Activated CD4-positive, alpha-beta memory T cell treated with anti-CD3 and anti-CD28 coated beads for 36 hours (primary cell): Measurements from ENCODE around the gene POLR1A. TPM values are rescaled to one million over a fixed set of nuclear protein-coding genes. Genes with fewer than 3 reads are reported as not detected.
A peak's percentile ranks its signal among the peaks of the same experiment; 100 is the strongest.

Source experiments
- CTCF ChIA-PET: fragments of 350-600 bp; sonication (Branson Sonifier 250); formaldehyde crosslinking; loops from one replicate; lab custom pipeline; 2021; ENCODE audit warnings: antibody characterized with exemption, inconsistent platforms; lab: Charles Lee
- POLR2A ChIA-PET: fragments of 350-600 bp; sonication (Branson Sonifier 250); formaldehyde crosslinking; loops from one replicate; lab custom pipeline; 2021; ENCODE audit warnings: antibody characterized with exemption; lab: Charles Lee
- DNase-seq: peaks from one replicate; pipeline ENCODE4 v3.0.0-alpha.2; 2020
- H3K27ac Mint-ChIP-seq: one replicate; pipeline ENCODE4 v1.8.0; 2021; ENCODE audit warnings: mixed read lengths
- H3K27me3 Mint-ChIP-seq: one replicate; pipeline ENCODE4 v1.8.0; 2021; ENCODE audit warnings: mixed read lengths
- H3K36me3 Mint-ChIP-seq: one replicate; pipeline ENCODE4 v1.8.0; 2021; ENCODE audit warnings: mixed read lengths
- H3K4me1 Mint-ChIP-seq: one replicate; pipeline ENCODE4 v1.8.0; 2021; ENCODE audit warnings: low read depth, mixed read lengths
- H3K4me3 Mint-ChIP-seq: one replicate; pipeline ENCODE4 v1.8.0; 2021; ENCODE audit warnings: mild to moderate bottlenecking, mixed read lengths
- H3K9me3 Mint-ChIP-seq: one replicate; pipeline ENCODE4 v1.8.0; 2021; ENCODE audit warnings: mixed read lengths
- intact Hi-C: fragments of 100-400 bp; cut with micrococcal nuclease; formaldehyde crosslinking; loops from one replicate; pipeline ENCODE4 v1.15.1; 2023
- total RNA-seq, 2 experiments: library from RNA; stranded (reverse); gene quantifications; one replicate each; pipeline ENCODE4 v1.2.3, GENCODE V29; 2021

The POLR1A gene
- total RNA-seq, 2 experiments from 2014 or later = 27.2 to 33.8 TPM

DNA sequence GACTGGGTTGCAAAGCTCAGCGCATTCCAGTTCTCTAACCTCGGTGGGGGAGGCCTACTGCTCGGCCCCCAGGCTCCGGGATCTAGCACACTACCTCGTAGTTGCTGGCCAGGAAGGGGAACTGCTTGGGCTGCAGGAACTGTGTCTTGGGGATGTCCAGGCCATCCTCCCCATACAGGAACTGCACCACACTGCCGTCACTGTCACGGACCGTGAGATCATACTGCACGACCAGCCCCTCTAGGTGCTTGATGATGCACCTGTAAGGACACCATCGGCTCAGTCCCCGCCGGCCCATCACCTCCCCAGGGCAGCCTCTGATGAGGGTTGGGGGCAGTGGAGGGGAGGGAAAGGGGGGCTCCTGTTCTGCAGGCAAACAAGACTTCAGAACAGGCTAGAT lies 61.6 kb downstream of the POLR1A start:
- CTCF ChIA-PET = interaction anchor here (11.3 kb wide), 1 partner anchor 217 kb away, joined by 137 read pairs; no protein-coding TSS in a partner anchor
- POLR2A ChIA-PET = no interaction called here
- no peak overlapping the region for H3K4me3 Mint-ChIP-seq
- no peak for DNase-seq
- intact Hi-C loops = no loop called here
- H3K27me3 Mint-ChIP-seq = no peaks in the 10 kb centered on the region
- H3K36me3 Mint-ChIP-seq = peaks cover 56% of the 10 kb centered on the region
- H3K9me3 Mint-ChIP-seq = no peaks in the 10 kb centered on the region
- peaks cover 34% of the 10 kb centered on the region for H3K4me1 Mint-ChIP-seq
- no peak overlapping the region for H3K27ac Mint-ChIP-seq

DNA sequence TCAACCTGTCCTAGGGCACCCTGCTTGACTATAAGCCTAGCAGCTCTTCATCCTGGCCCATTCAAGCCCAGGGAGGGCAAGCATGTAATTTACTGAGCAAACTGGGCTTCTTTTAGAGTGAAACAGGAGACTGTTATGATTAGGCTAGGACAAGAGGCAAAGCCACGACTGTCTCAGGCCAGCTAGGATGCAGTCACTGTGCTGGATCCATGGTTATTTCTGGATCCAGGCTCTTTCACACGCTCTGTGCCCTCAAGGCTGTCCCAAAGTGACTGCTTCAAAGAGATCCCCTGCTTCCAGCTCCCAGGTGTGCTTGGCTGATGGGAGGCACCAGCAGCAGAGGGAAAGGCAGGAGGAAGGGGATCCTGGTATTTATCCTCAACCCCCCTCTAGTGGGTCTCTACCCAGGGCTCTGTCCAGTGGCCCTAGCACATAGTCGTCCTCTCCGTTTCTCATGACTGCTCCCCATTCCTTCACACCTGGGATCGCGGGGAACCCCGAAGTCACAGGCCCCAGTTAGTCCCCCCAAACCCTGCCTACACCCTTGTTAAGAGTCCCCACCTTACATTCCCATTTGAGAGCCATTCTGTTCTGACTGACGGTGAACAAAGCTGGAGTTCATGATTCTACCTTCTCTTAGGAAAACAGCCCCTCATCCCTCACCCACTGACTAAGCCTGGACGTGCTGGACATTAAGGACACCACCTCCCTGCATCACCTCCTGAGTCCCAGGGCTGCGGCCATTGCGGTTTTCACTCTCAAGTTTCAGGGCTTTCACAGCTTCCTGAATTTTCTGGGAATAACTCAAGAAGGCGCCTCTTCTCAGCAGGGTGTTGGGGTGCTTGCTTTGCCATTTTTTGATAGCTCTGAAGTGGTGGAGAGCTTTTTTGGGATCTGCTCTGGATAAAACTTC lies 63.2 kb downstream of the POLR1A start:
- no peaks in the 10 kb centered on the region for H3K27me3 Mint-ChIP-seq
- H3K27ac Mint-ChIP-seq = no peak overlapping the region
- peaks cover 62% of the 10 kb centered on the region for H3K36me3 Mint-ChIP-seq
- intact Hi-C loops = no loop called here
- peaks cover 49% of the 10 kb centered on the region for H3K4me1 Mint-ChIP-seq
- H3K9me3 Mint-ChIP-seq = no peaks in the 10 kb centered on the region
- H3K4me3 Mint-ChIP-seq = no peak overlapping the region
- ChIA-PET POLR2A (interaction anchor here (0.5 kb wide), 1 partner anchor 63 kb away, joined by 3 read pairs; no protein-coding TSS in a partner anchor), CTCF (interaction anchor here (1.2 to 11.3 kb wide), 6 partner anchors 20 to 229 kb away, joined by 3 to 137 read pairs (median 4); no protein-coding TSS in a partner anchor)
- no peak for DNase-seq

DNA sequence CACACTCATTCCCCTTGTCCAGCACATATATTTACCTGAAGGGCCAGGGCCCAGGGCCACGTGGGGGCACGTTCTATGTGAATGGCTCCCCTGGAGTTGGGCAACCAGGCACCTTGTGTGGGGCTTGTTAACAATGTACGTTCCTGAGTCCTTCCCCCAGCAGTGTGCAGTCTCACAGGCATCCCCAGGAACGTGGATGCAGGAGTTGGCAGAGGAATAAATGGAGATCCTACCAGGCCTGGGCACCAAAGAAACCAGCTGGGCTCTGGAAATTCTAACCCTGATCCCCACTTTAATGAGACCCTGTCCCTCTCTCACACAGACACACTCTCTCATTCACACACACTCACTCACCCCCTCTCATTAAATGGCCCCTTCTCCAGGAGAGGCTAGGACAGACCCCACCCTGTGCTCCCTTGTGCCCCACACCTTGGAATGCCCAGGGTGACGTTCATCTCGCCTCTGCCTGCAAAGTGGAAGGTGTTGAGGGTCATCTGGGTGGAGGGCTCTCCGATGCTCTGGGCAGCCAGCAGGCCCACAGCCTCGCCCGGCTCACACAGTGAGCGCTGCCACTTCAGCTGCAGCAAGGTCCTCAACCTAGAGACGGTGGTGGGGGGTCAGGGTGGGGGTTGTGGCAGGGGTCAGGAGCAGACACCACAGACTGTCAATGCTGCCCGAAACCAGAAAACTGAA lies 65.6 kb downstream of the POLR1A start:
- intact Hi-C loops = loop anchor here (5.0 to 10.0 kb wide), 4 partner anchors 155 to 522 kb away; partner anchors contain the start of genes ATOH8, CHMP3, IMMT and KDM3A
- ChIA-PET POLR2A (no interaction called here), CTCF (interaction anchor here (1.1 to 11.3 kb wide), 5 partner anchors 39 to 311 kb away, joined by 3 to 137 read pairs (median 7); no protein-coding TSS in a partner anchor)
- peaks cover 73% of the 10 kb centered on the region for H3K4me1 Mint-ChIP-seq
- no peak overlapping the region for H3K4me3 Mint-ChIP-seq
- DNase-seq = no peak
- H3K9me3 Mint-ChIP-seq = no peaks in the 10 kb centered on the region
- H3K27ac Mint-ChIP-seq = peak overlapping the region; percentile 72
- peaks cover 58% of the 10 kb centered on the region for H3K36me3 Mint-ChIP-seq
- no peaks in the 10 kb centered on the region for H3K27me3 Mint-ChIP-seq

DNA sequence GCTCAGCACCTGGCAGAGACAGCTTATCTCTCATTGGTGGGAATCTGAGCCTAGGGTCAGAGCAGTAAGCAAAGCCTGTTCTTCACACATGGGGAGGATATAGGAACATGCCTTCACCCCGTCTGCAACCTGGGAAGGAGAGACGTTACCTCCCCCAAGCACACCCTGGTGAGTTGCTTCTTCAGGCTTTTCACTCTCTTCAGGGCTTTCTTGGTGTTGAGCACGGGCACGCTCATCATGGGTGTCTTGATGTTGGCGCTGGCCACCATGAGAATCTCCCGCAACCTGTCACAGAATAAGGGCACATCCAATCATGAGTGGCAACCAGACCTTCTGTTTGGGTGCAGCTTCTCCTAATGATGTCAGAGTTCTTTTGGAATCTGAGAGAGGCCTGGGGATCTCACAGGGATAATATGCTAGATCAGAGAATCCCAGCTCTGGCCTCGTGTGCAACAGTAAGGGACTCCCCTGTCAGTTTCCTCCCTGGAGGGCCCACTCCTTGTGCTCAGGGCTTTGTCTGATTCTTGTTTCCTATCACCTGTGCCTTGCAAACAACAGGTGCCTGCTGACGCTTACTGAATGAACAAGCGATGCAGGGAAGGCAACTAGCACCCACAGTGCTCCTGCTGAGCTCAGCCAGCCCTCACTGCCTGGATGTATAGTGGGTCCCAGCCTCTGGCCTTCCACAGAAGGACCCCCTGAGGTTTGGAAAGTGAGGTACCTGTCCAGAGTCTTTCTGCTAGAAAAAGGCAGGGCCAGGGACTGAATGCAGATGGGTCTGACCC lies 66.3 kb downstream of the POLR1A start:
- no peaks in the 10 kb centered on the region for H3K27me3 Mint-ChIP-seq
- no peaks in the 10 kb centered on the region for H3K9me3 Mint-ChIP-seq
- H3K4me3 Mint-ChIP-seq = no peak overlapping the region
- H3K27ac Mint-ChIP-seq = peak overlapping the region; percentile 92
- CTCF ChIA-PET = interaction anchor here (0.6 to 11.3 kb wide), 6 partner anchors 8 to 310 kb away, joined by 3 to 137 read pairs (median 14); partner anchors contain the start of gene ST3GAL5
- no peak for DNase-seq
- H3K36me3 Mint-ChIP-seq = peaks cover 55% of the 10 kb centered on the region
- POLR2A ChIA-PET = interaction anchor here (0.6 kb wide), 1 partner anchor 19 kb away, joined by 3 read pairs; no protein-coding TSS in a partner anchor
- peaks cover 78% of the 10 kb centered on the region for H3K4me1 Mint-ChIP-seq
- intact Hi-C loops = loop anchor here (5.0 to 10.0 kb wide), 4 partner anchors 155 to 523 kb away; partner anchors contain the start of genes ATOH8, CHMP3, IMMT and KDM3A

DNA sequence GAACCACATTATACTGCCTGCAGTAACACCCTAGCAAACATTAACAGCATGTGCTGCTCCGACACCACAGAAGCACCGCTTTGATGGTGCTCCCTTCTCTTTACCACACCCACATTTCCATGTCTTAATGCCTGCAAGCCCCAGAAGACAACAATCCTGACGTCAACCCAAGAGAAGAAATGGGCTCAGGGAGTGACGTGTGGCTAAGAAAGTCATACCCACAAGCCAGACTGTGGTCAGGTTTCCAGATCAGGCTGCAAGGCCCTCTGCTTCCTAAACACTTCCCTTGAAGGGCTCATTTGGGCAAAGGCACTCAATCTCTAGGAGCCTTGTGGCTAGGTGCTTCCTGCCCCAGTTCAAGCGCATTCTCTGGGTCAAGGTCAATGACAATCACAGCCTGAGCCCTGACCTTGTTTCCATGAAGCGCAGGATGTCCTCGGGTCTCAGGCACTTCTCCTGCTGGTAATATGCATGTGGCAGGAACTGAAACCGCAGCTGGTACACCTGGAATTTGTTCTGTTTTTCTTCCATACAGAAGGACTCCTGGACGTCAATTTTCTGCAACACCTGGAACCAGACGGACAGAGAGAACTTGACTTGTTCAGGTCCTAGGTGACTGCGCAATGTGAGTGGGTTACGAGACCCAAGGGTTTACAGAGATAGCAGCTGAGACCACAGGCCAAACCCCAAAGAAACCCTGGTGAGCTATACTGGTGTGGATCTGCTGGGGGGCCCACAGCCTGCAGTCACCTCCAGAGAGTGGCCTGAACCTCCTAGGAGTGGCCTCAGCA lies 67.2 kb downstream of the POLR1A start:
- Mint-ChIP-seq H3K4me1 (peaks cover 81% of the 10 kb centered on the region), H3K4me3 (peak overlapping the region; percentile 41), H3K27ac (peak overlapping the region; percentile 92), H3K36me3 (peaks cover 59% of the 10 kb centered on the region), H3K9me3 (no peaks in the 10 kb centered on the region), H3K27me3 (no peaks in the 10 kb centered on the region)
- peak; percentile 88 for DNase-seq
- intact Hi-C loops = loop anchor here (1.0 to 10.0 kb wide), 8 partner anchors 30 to 524 kb away; partner anchors contain the start of genes ATOH8, CHMP3, IMMT and KDM3A
- POLR2A ChIA-PET = interaction anchor here (0.6 to 2.6 kb wide), 2 partner anchors 19 to 44 kb away, joined by 3 to 11 read pairs; no protein-coding TSS in a partner anchor
- CTCF ChIA-PET = interaction anchor here (0.5 to 11.3 kb wide), 6 partner anchors 41 to 310 kb away, joined by 3 to 137 read pairs (median 14); partner anchors contain the start of gene ST3GAL5

DNA sequence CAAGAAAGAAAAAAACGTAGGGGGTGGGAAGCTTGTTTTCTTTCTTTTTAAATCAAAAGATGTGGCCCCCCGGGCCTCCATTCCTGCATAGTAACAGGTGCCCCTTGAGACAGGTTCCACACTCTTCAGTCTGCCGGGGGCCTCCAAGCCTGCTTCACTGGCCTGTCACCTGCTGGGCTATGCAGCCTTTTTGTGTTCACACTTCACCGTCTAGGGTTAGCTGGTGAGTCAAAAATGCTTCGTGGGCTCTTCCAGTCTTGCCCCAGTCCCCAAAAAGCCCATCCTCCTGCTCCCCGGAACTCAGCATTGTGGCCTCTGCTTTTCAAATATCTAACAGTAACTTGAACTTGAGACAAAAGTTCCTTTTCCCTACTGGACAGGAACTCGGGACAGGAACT lies 67.9 kb downstream of the POLR1A start:
- Mint-ChIP-seq H3K27me3 (no peaks in the 10 kb centered on the region), H3K27ac (peak overlapping the region; percentile 92), H3K9me3 (no peaks in the 10 kb centered on the region), H3K36me3 (peaks cover 64% of the 10 kb centered on the region), H3K4me1 (peaks cover 81% of the 10 kb centered on the region), H3K4me3 (peak overlapping the region; percentile 48)
- ChIA-PET POLR2A (interaction anchor here (2.2 to 3.0 kb wide), 3 partner anchors 43 to 185 kb away, joined by 9 to 16 read pairs (median 11); partner anchors contain the start of gene ST3GAL5), CTCF (interaction anchor here (0.6 to 11.3 kb wide), 5 partner anchors 42 to 443 kb away, joined by 3 to 137 read pairs (median 25); partner anchors contain the start of gene ST3GAL5)
- DNase-seq = peak; percentile 55
- intact Hi-C loops = loop anchor here (1.0 to 10.0 kb wide), 10 partner anchors 31 to 525 kb away; partner anchors contain the start of genes ATOH8, CHMP3, IMMT and KDM3A

DNA sequence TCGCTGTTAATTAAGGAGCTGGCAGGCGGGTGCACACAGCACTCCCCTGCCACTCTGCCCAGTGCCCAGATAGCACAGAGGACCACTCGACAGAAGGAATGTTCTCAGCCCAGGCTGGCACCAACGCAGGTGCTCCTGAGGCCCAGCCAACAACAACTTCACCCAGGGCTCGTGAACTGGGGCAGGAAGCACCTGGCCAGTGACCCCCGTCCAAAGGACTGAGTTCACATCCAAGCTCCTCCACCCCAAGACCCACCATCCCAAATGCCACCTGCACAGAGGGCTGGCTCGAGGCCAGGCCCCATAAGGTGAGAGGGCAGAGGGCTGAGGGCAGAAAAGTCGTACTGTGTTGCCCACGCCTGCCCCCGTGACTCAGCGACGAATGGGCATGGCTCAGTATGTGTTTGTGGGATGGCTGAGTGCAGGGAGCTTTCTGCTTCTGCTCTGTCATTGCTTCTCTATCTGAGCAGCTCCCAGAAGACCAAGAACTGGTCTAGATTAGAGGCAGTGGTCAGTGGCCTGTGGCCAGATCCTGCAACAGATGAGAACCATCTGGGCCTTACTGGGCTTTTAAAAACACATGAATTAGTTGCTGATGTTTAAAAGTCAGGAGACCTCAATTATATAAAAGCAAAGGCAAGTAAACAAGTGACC lies 68.4 kb downstream of the POLR1A start:
- peak overlapping the region; percentile 51 for H3K4me3 Mint-ChIP-seq
- ChIA-PET POLR2A (interaction anchor here (1.1 to 3.0 kb wide), 4 partner anchors 38 to 184 kb away, joined by 4 to 16 read pairs (median 10); partner anchors contain the start of gene ST3GAL5), CTCF (interaction anchor here (0.6 to 11.3 kb wide), 13 partner anchors 22 to 442 kb away, joined by 3 to 137 read pairs (median 5); partner anchors contain the start of genes PTCD3 and ST3GAL5)
- H3K27me3 Mint-ChIP-seq = no peaks in the 10 kb centered on the region
- intact Hi-C loops = loop anchor here (1.0 to 10.0 kb wide), 6 partner anchors 43 to 525 kb away; partner anchors contain the start of genes ATOH8, CHMP3, IMMT and KDM3A
- H3K4me1 Mint-ChIP-seq = peaks cover 77% of the 10 kb centered on the region
- peak overlapping the region; percentile 92 for H3K27ac Mint-ChIP-seq
- peaks cover 63% of the 10 kb centered on the region for H3K36me3 Mint-ChIP-seq
- DNase-seq = peak; percentile 81
- H3K9me3 Mint-ChIP-seq = no peaks in the 10 kb centered on the region

DNA sequence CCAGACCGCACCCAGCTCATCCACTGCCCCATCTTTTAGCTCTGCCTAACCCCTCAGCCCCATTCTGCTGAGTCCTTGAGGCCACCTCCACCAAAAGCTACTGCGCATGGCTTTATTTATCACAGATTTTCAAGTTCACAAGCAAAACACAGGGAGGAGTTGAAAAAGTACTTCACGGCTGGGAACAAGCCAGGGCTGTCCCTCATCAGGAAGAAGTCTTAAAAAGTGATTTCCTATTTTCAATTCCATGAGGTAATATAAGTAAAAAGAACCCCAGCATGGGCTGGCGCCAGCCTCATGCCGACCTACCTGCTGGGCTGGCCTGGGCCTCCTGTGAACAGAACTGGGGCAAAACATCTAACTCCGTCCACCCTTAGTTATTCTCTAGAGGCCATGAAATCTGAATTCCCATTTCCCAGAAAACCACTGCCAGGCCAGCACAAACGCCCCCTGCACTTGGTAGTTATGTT lies 69.0 kb downstream of the POLR1A start:
- H3K9me3 Mint-ChIP-seq = no peaks in the 10 kb centered on the region
- DNase-seq = no peak
- H3K4me1 Mint-ChIP-seq = peaks cover 73% of the 10 kb centered on the region
- CTCF ChIA-PET = interaction anchor here (0.7 to 11.3 kb wide), 15 partner anchors 11 to 1111 kb away, joined by 3 to 137 read pairs (median 5); partner anchors contain the start of genes PTCD3 and ST3GAL5
- H3K27me3 Mint-ChIP-seq = no peaks in the 10 kb centered on the region
- peaks cover 66% of the 10 kb centered on the region for H3K36me3 Mint-ChIP-seq
- peak overlapping the region; percentile 51 for H3K4me3 Mint-ChIP-seq
- intact Hi-C loops = loop anchor here (1.0 to 10.0 kb wide), 8 partner anchors 37 to 526 kb away; partner anchors contain the start of genes ATOH8, CHMP3, IMMT and KDM3A
- POLR2A ChIA-PET = interaction anchor here (0.8 to 3.0 kb wide), 6 partner anchors 37 to 209 kb away, joined by 3 to 16 read pairs (median 6); partner anchors contain the start of gene ST3GAL5
- H3K27ac Mint-ChIP-seq = peak overlapping the region; percentile 92
